ENCODE data around the gene SLC23A3. TPM values are rescaled to one million over a fixed set of nuclear protein-coding genes. Genes with fewer than 3 reads are reported as not detected.
A peak's percentile ranks its signal among the peaks of the same experiment; 100 is the strongest.

Gene SLC23A3
- polyA plus RNA-seq, 10 donors: 0.57 to 2.3 (median 1.2) TPM

- peak; percentile 65 to 78 (median 66) for DNase-seq
Observed at GRCh38 chr2:219155054-219155644, 14.7 kb downstream of the SLC23A3 start.

- DNase-seq: no peak
Observed at GRCh38 chr2:219149667-219150066, 20.2 kb downstream of the SLC23A3 start.

GRCh38 chr2:219142329-219142728, 27.5 kb downstream of the SLC23A3 start:
- no peak for DNase-seq

GRCh38 chr2:219140722-219141121, 29.1 kb downstream of the SLC23A3 start:
- no peak for DNase-seq

- DNase-seq: no peak
Observed at GRCh38 chr2:219133976-219134375, 35.9 kb downstream of the SLC23A3 start.

GRCh38 chr2:219131744-219132143, 38.1 kb downstream of the SLC23A3 start:
- DNase-seq: no peak

GRCh38 chr2:219131327-219131726, 38.5 kb downstream of the SLC23A3 start:
- DNase-seq: no peak

GRCh38 chr2:219129589-219129988, 40.2 kb downstream of the SLC23A3 start:
- no peak for DNase-seq

GRCh38 chr2:219128396-219128795, 41.4 kb downstream of the SLC23A3 start:
- no peak for DNase-seq

- no peak for DNase-seq
Observed at GRCh38 chr2:219127037-219127635, 42.7 kb downstream of the SLC23A3 start.

- no peak for DNase-seq
Observed at GRCh38 chr2:219126555-219126954, 43.3 kb downstream of the SLC23A3 start.

- no peak for DNase-seq
Observed at GRCh38 chr2:219125886-219126270, 44.0 kb downstream of the SLC23A3 start.

- DNase-seq: peak in 1 of 3 donors; percentile 4
Observed at GRCh38 chr2:219125225-219125885, 44.5 kb downstream of the SLC23A3 start.

GRCh38 chr2:219124381-219125110, 45.3 kb downstream of the SLC23A3 start:
- DNase-seq: no peak

GRCh38 chr2:219123356-219124135, 46.3 kb downstream of the SLC23A3 start:
- DNase-seq: no peak

GRCh38 chr2:219122202-219122980, 47.4 kb downstream of the SLC23A3 start:
- no peak for DNase-seq

- DNase-seq: no peak
Observed at GRCh38 chr2:219120082-219120481, 49.7 kb downstream of the SLC23A3 start.

GRCh38 chr2:219119422-219120043, 50.3 kb downstream of the SLC23A3 start:
- peak; percentile 15 to 63 (median 40) for DNase-seq

GRCh38 chr2:219118504-219118903, 51.3 kb downstream of the SLC23A3 start:
- DNase-seq: peak in 1 of 3 donors; percentile 21
